ENCODE measurements around the gene OR6B3. TPM values are rescaled to one million over a fixed set of nuclear protein-coding genes. Genes with fewer than 3 reads are reported as not detected.

Gene OR6B3
- total RNA-seq, 1 experiment from 2014 or later = not detected

GRCh38 chr2:240064898-240065297 is 11.6 kb upstream of the OR6B3 start:
- intact Hi-C loops (cut with micrococcal nuclease; ENCODE audit: unreplicated experiment) = no loop called here
- Mint-ChIP-seq H3K27me3 (ENCODE audit: insufficient read depth, unreplicated experiment) (peaks cover 10% of the 10 kb centered on the region), H3K27ac (ENCODE audit: unreplicated experiment) (no peak overlapping the region), H3K4me3 (ENCODE audit: unreplicated experiment) (no peak overlapping the region), H3K36me3 (ENCODE audit: insufficient read depth, unreplicated experiment) (no peaks in the 10 kb centered on the region), H3K4me1 (ENCODE audit: low read depth, unreplicated experiment) (no peaks in the 10 kb centered on the region), H3K9me3 (ENCODE audit: unreplicated experiment) (no peaks in the 10 kb centered on the region)
- ChIA-PET CTCF (no interaction called here), POLR2A (no interaction called here)
- TF ChIP-seq CTCF (IDR thresholded peaks at IDR 0.05; ENCODE audit: insufficient read depth in 1 of 2, low read depth in 1 of 2, low read length in 1 of 2, severe bottlenecking in 1 of 2, unreplicated experiment in 1 of 2) = no peak
- Histone ChIP-seq H3K4me1 (no peaks in the 10 kb centered on the region), H3K4me3 (ENCODE audit: low read depth, low read length) (no peak overlapping the region), H3K9me3 (no peaks in the 10 kb centered on the region), H3K27me3 (replicated peaks; ENCODE audit: control insufficient read depth, insufficient read depth, low read length) (no peaks in the 10 kb centered on the region), H3K36me3 (ENCODE audit: control insufficient read depth, insufficient read depth, low read length) (no peaks in the 10 kb centered on the region)
- DNase-seq = no peak
- BruUV-seq (replicated peaks) = no TSS peak

- CTCF ChIA-PET = interaction anchor here (0.5 to 2.9 kb wide), 5 partner anchors 79 to 376 kb away, joined by 3 to 35 read pairs (median 4); partner anchors contain the start of gene OTOS
Measured at GRCh38 chr2:240060977-240061591, 7.8 kb upstream of the OR6B3 start.

GRCh38 chr2:240056678-240057077 is 3.4 kb upstream of the OR6B3 start:
- CTCF ChIA-PET = no interaction called here

More at GRCh38 chr2:240060977-240061591, 7.8 kb upstream of the OR6B3 start:
- intact Hi-C loops (cut with micrococcal nuclease; ENCODE audit: unreplicated experiment) = loop anchor here (1.0 kb wide), 1 partner anchor 82 kb away; no protein-coding TSS in a partner anchor
- Mint-ChIP-seq H3K9me3 (ENCODE audit: unreplicated experiment) (no peaks in the 10 kb centered on the region), H3K27me3 (ENCODE audit: insufficient read depth, unreplicated experiment) (peaks cover 9% of the 10 kb centered on the region), H3K27ac (ENCODE audit: unreplicated experiment) (no peak overlapping the region), H3K4me1 (ENCODE audit: low read depth, unreplicated experiment) (no peaks in the 10 kb centered on the region), H3K36me3 (ENCODE audit: insufficient read depth, unreplicated experiment) (no peaks in the 10 kb centered on the region), H3K4me3 (ENCODE audit: unreplicated experiment) (no peak overlapping the region)
- no peaks in the 10 kb centered on the region for H3K4me1 ChIP-seq
- no TSS peak for BruUV-seq (replicated peaks)
- DNase-seq = peak in 1 of 2 experiments; percentile 50
- TF ChIP-seq CTCF (IDR thresholded peaks at IDR 0.05; ENCODE audit: insufficient read depth in 1 of 2, low read depth in 1 of 2, low read length in 1 of 2, severe bottlenecking in 1 of 2, unreplicated experiment in 1 of 2) = peak; percentile 44 to 49
- H3K36me3 ChIP-seq (ENCODE audit: control insufficient read depth, insufficient read depth, low read length) = no peaks in the 10 kb centered on the region
- POLR2A ChIA-PET = no interaction called here
- H3K9me3 ChIP-seq = no peaks in the 10 kb centered on the region
- H3K4me3 ChIP-seq (ENCODE audit: low read depth, low read length) = no peak overlapping the region
- no peaks in the 10 kb centered on the region for H3K27me3 ChIP-seq (replicated peaks; ENCODE audit: control insufficient read depth, insufficient read depth, low read length)

More at GRCh38 chr2:240056678-240057077, 3.4 kb upstream of the OR6B3 start:
- no peak overlapping the region for H3K4me3 ChIP-seq (ENCODE audit: low read depth, low read length)
- no peaks in the 10 kb centered on the region for H3K36me3 ChIP-seq (ENCODE audit: control insufficient read depth, insufficient read depth, low read length)
- Mint-ChIP-seq H3K27ac (ENCODE audit: unreplicated experiment) (no peak overlapping the region), H3K36me3 (ENCODE audit: insufficient read depth, unreplicated experiment) (no peaks in the 10 kb centered on the region), H3K4me1 (ENCODE audit: low read depth, unreplicated experiment) (no peaks in the 10 kb centered on the region), H3K4me3 (ENCODE audit: unreplicated experiment) (no peak overlapping the region), H3K27me3 (ENCODE audit: insufficient read depth, unreplicated experiment) (peaks cover 27% of the 10 kb centered on the region), H3K9me3 (ENCODE audit: unreplicated experiment) (no peaks in the 10 kb centered on the region)
- TF ChIP-seq CTCF (IDR thresholded peaks at IDR 0.05; ENCODE audit: insufficient read depth in 1 of 2, low read depth in 1 of 2, low read length in 1 of 2, severe bottlenecking in 1 of 2, unreplicated experiment in 1 of 2) = no peak
- no peaks in the 10 kb centered on the region for H3K27me3 ChIP-seq (replicated peaks; ENCODE audit: control insufficient read depth, insufficient read depth, low read length)
- no peaks in the 10 kb centered on the region for H3K9me3 ChIP-seq
- no peaks in the 10 kb centered on the region for H3K4me1 ChIP-seq
- POLR2A ChIA-PET = no interaction called here
- DNase-seq = no peak
- intact Hi-C loops (cut with micrococcal nuclease; ENCODE audit: unreplicated experiment) = no loop called here
- no TSS peak for BruUV-seq (replicated peaks)

Data from Caco-2 (cell line).